Coronary artery (tissue), 2 donors: ENCODE measurements around the gene PLCH1.
"Not testable (repeated sequence)": the region's sequence is repeated elsewhere in the genome, so short reads cannot be mapped to it uniquely, and the experiment has no call there.

Experiments
- DNase-seq: peaks from one replicate; pipeline ENCODE4 v3.0.0-alpha.2; 2017; ENCODE audit warnings: low spot score
- H3K27ac ChIP-seq, 2 donors: fragments of 200-600 bp; sonication (generic); one replicate each; pipeline ENCODE4 v1.5.1; 2016 to 2019
- H3K4me3 ChIP-seq: fragments of 200-600 bp; sonication (generic); 2 replicates; pipeline ENCODE4 v1.5.1; 2016; ENCODE audit warnings: mild to moderate bottlenecking, moderate library complexity
- CTCF ChIP-seq: fragments of 200-600 bp; sonication (generic); IDR thresholded peaks from one replicate; pipeline ENCODE4 v1.5.1; 2019; ENCODE audit warnings: antibody characterized with exemption

Gene PLCH1

DNA sequence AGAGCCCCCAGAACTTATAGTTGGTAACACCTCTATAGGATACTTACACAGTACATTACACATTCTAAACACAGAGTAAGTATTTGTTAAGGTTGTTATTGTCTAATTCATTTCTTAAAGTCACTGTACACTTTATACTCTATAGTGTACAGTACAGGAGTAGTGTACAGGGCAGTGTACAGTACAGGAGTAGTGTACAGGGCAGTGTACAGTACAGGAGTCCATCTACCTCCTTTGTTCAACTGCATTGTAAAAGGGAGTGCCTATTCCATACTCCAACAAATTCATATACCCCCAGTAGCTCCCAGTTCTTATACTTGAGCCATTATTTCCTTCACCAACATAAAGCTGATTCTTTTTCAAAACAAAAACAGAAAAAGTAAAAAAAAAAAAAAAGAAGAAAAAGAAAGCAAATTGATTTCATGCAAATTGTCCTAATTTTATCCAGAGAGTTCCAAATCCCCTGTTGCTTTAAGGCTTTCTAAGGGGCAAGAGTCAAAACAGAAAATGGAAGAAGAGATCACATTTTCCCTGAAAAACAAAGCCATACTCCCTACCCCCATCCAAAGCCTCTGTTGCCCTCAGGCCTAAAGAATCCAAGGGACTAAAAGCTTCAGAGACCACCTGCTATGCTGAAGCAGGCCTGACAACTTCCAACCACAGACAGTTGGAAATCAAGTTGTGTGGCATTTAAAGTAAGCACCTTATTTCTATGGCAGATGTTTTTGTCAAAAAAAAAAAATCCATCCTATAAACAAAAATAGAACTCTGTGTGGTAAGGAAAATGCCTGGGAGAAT is 125.6 kb downstream of the PLCH1 start:
- no peak overlapping the region for H3K4me3 ChIP-seq
- DNase-seq = no peak
- no peak overlapping the region for H3K27ac ChIP-seq
- TF ChIP-seq CTCF = no peak

GRCh38 chr3:155618543-155618942 is 126.3 kb downstream of the PLCH1 start:
- Histone ChIP-seq H3K4me3 (no peak overlapping the region), H3K27ac (no peak overlapping the region)
- TF ChIP-seq CTCF = no peak
- no peak for DNase-seq

- no peak for DNase-seq
- no peak for TF ChIP-seq CTCF
- no peak overlapping the region for H3K4me3 ChIP-seq
- no peak overlapping the region for H3K27ac ChIP-seq
Measured at GRCh38 chr3:155617346-155617925, 127.4 kb downstream of the PLCH1 start.

- H3K4me3 ChIP-seq, DNase-seq, H3K27ac ChIP-seq: not testable (repeated sequence)
Measured at GRCh38 chr3:155615141-155615540, 129.7 kb downstream of the PLCH1 start.

DNA sequence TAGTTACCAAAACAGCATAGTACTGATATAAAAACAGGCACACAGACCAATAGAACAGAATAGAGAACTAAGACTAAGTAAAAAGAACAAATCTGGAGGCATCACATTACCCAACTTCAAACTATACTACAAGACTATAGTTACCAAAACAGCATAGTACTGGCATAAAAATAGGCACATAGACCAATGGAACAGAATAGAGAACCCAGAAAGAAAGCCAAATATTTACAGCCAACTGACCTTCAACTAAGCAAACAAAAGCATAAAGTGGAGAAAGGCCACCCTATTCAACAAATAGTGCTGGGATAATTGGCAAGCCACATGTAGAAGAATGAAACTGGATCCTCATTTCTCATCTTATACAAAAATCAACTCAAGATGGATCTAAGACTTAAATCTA is 130.5 kb downstream of the PLCH1 start:
- not testable (repeated sequence) for DNase-seq, H3K27ac ChIP-seq, H3K4me3 ChIP-seq

DNA sequence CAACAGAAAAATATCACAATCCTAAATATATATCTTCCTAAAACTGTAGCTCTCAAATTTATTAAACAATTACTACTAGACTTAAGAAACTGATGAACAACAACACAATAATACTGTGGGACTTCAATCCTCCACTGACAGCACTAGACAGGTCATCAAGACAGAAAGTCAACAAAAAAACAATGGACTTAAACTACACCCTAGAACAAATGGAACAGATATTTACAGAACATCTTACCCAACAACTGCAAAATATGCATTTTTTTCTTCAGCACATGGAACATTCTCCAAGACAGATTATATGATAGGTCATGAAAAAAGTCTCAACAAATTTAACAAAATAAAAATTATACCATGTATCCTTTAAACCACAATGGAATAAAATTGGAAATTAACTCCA is 133.4 kb downstream of the PLCH1 start:
- Histone ChIP-seq H3K4me3 (no peak overlapping the region), H3K27ac (no peak overlapping the region)
- DNase-seq = no peak
- TF ChIP-seq CTCF = no peak

DNA sequence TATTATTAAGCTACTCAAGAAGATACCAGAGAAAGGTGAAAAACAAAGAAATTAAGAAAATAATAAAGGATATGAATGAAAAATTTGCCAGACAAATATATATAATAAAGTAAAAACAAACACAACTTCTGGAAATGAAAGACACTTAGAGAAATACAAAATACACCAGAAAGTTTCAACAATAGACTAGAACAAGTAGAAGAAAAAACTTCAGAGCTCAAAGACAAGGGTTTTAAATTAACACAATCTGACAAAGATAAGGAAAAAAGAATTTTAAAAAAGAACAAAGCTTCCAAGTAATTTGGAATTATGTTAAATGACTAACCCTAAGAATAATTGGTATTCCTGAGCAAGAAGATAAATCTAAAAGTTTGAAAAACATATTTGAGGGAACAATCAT is 135.3 kb downstream of the PLCH1 start:
- H3K27ac ChIP-seq = no peak overlapping the region
- TF ChIP-seq CTCF = no peak
- DNase-seq = no peak
- no peak overlapping the region for H3K4me3 ChIP-seq

GRCh38 chr3:155608228-155608920 is 136.5 kb downstream of the PLCH1 start:
- no peak for DNase-seq
- Histone ChIP-seq H3K27ac (no peak overlapping the region), H3K4me3 (no peak overlapping the region)
- no peak for TF ChIP-seq CTCF
